B cell (primary cell): Measurements from ENCODE around the gene PLXNA1. TPM values are rescaled to one million over a fixed set of nuclear protein-coding genes. Genes with fewer than 3 reads are reported as not detected.

ENCODE experiments used
- ATAC-seq: fragments of 200-7000 bp; cut with Tn5 transposase; one replicate; pipeline ENCODE4 v1.10.0; 2021; ENCODE audit warnings: low read depth, mild to moderate bottlenecking, moderate number of reproducible peaks, moderate library complexity
- CTCF ChIA-PET: fragments of 350-600 bp; sonication (Branson Sonifier 250); formaldehyde crosslinking; loops from one replicate; lab custom pipeline; 2021; ENCODE audit warnings: antibody characterized with exemption, inconsistent platforms; lab: Charles Lee
- POLR2A ChIA-PET: fragments of 350-600 bp; sonication (Branson Sonifier 250); formaldehyde crosslinking; loops from one replicate; lab custom pipeline; 2021; ENCODE audit warnings: antibody characterized with exemption; lab: Charles Lee
- DNase-seq: peaks from one replicate; pipeline ENCODE4 v3.0.0; 2013
- H2AFZ ChIP-seq: 2 replicates; pipeline ENCODE4 v1.6.1; 2012; ENCODE audit warnings: mild to moderate bottlenecking, low read depth, low read length; ENCODE audit not compliant: insufficient read depth, poor library complexity, severe bottlenecking
- H3K27ac ChIP-seq, 2 donors: 1 replicate in 1 of 2; 2 replicates in 1 of 2; pipeline ENCODE4 v1.5.1; 2012 to 2013; ENCODE audit warnings: low read length in 2 of 2, mild to moderate bottlenecking in 2 of 2, moderate library complexity in 1 of 2
- H3K27me3 ChIP-seq, 4 experiments: fragments of 200-600 bp in 1 of 4; sonication (generic) in 1 of 4; replicated peaks in 1 of 4; 1 replicate in 2 of 4; 2 replicates in 2 of 4; pipeline versions ENCODE4 v1.6.1 to v1.7.0; 2013 to 2016; ENCODE audit warnings: low read length in 3 of 4, mild to moderate bottlenecking in 2 of 4, mixed read lengths in 1 of 4, moderate library complexity in 1 of 4; ENCODE audit not compliant: insufficient read depth in 4 of 4, control insufficient read depth in 3 of 4; ENCODE audit errors: control extremely low read depth in 1 of 4
- H3K36me3 ChIP-seq, 2 experiments: replicated peaks in 1 of 2; 1 replicate in 1 of 2; 2 replicates in 1 of 2; pipeline versions ENCODE4 v1.6.1 to v1.7.1; 2013; ENCODE audit warnings: low read length in 1 of 2; ENCODE audit not compliant: insufficient read depth in 2 of 2, control insufficient read depth in 1 of 2; ENCODE audit errors: control extremely low read depth in 1 of 2, extremely low read depth in 1 of 2
- H3K4me1 ChIP-seq, 2 donors: fragments of 200-600 bp in 1 of 2; sonication (generic) in 1 of 2; 1 replicate in 1 of 2; 2 replicates in 1 of 2; pipeline versions ENCODE4 v1.5.1 to v1.6.1; 2013 to 2017; ENCODE audit warnings: low read length in 2 of 2; ENCODE audit not compliant: control insufficient read depth in 2 of 2, insufficient read depth in 2 of 2
- H3K4me2 ChIP-seq: replicated peaks from 2 replicates; pipeline ENCODE3; 2012; ENCODE audit warnings: mild to moderate bottlenecking, low read depth, low read length; ENCODE audit not compliant: poor library complexity, severe bottlenecking
- H3K4me3 ChIP-seq, 5 experiments: fragments of 200-600 bp in 1 of 5; sonication (generic) in 1 of 5; 1 replicate in 3 of 5; 2 replicates in 2 of 5; pipeline versions ENCODE4 v1.5.1 to v1.7.0; 2011 to 2016; ENCODE audit warnings: low read length in 4 of 5, mild to moderate bottlenecking in 4 of 5, low read depth in 2 of 5, control low read depth in 1 of 5, moderate library complexity in 1 of 5; ENCODE audit not compliant: insufficient read depth in 1 of 5; ENCODE audit errors: control extremely low read depth in 1 of 5, extremely low read depth in 1 of 5
- H3K79me2 ChIP-seq: fragments of 200-600 bp; sonication (generic); one replicate; pipeline ENCODE4 v1.6.0; 2016; ENCODE audit warnings: low read length; ENCODE audit not compliant: control insufficient read depth, insufficient read depth
- H3K9ac ChIP-seq: fragments of 200-600 bp; sonication (generic); 2 replicates; pipeline ENCODE4 v1.6.1; 2017; ENCODE audit warnings: mild to moderate bottlenecking, low read length, moderate library complexity
- H3K9me3 ChIP-seq, 3 donors: one replicate each; pipeline versions ENCODE4 v1.6.1 to v1.7.1; 2013; ENCODE audit warnings: low read length in 2 of 3; ENCODE audit not compliant: control insufficient read depth in 2 of 3, insufficient read depth in 1 of 3; ENCODE audit errors: control extremely low read depth in 1 of 3
- H4K20me1 ChIP-seq: 2 replicates; pipeline ENCODE4 v1.6.0; 2012; ENCODE audit warnings: mild to moderate bottlenecking, low read length; ENCODE audit not compliant: insufficient read depth, control insufficient read depth, poor library complexity, severe bottlenecking
- H3K27ac Mint-ChIP-seq: one replicate; pipeline ENCODE4 v1.8.0; 2021; ENCODE audit warnings: mixed read lengths
- H3K27me3 Mint-ChIP-seq: one replicate; pipeline ENCODE4 v1.8.0; 2021; ENCODE audit warnings: mixed read lengths
- H3K4me1 Mint-ChIP-seq: one replicate; pipeline ENCODE4 v1.8.0; 2021; ENCODE audit warnings: mixed read lengths
- H3K4me3 Mint-ChIP-seq: one replicate; pipeline ENCODE4 v1.8.0; 2021; ENCODE audit warnings: mixed read lengths
- H3K9me3 Mint-ChIP-seq: one replicate; pipeline ENCODE4 v1.8.0; 2022; ENCODE audit warnings: mixed read lengths; ENCODE audit not compliant: insufficient read depth
- CTCF ChIP-seq: fragments of 200-600 bp; IDR thresholded peaks from one replicate; pipeline ENCODE4 v1.8.0; 2022; ENCODE audit warnings: antibody characterized with exemption, mild to moderate bottlenecking
- EZH2 ChIP-seq: IDR thresholded peaks from 2 replicates; pipeline ENCODE4 v1.6.1; 2012; ENCODE audit warnings: borderline replicate concordance, low read depth, mild to moderate bottlenecking, moderate library complexity, low read length; ENCODE audit not compliant: insufficient read depth, poor library complexity, severe bottlenecking
- WGBS: methylation state at CpG from one replicate; pipeline ENCODE4 v1.1.5; 2013; ENCODE audit warnings: missing lambda C conversion rate; ENCODE audit not compliant: insufficient coverage; 5-methylcytosine and 5-hydroxymethylcytosine counted together
- intact Hi-C: fragments of 100-400 bp; cut with micrococcal nuclease; formaldehyde crosslinking; loops from one replicate; pipeline ENCODE4 v1.10.0; 2022
- polyA plus RNA-seq: library from polyadenylated mRNA; depleted of rRNA; stranded (reverse); fragments of >200 nt; gene quantifications from 2 replicates; pipeline ENCODE4 v1.2.3, GENCODE V29; 2012
- total RNA-seq, 2 donors: library from RNA; stranded (reverse); fragments of 120-200 nt in 1 of 2; gene quantifications; 1 replicate in 1 of 2; 2 replicates in 1 of 2; pipeline versions ENCODE4 v1.2.3 to v1.2.4, GENCODE V29; 2013 to 2022

The PLXNA1 gene
- total and polyA plus RNA-seq, 2 donors (not counting 1 experiment from before 2014, with no cell fraction given), result 6.7 to 22.3 TPM

GRCh38 chr3:127004641-127005397 lies 21.9 kb downstream of the PLXNA1 start:
- CTCF ChIA-PET, result interaction anchor here (0.9 kb wide), 1 partner anchor 9 kb away, joined by 3 read pairs; no protein-coding TSS in a partner anchor
- WGBS, result 97% methylated on average over 32 of the region's 32 CpGs
- Histone ChIP-seq H3K27me3 (no peaks in the 10 kb centered on the region), H3K4me3 (no peak overlapping the region), H3K4me2 (no peak overlapping the region), H3K9me3 (no peaks in the 10 kb centered on the region), H3K9ac (no peak overlapping the region), H4K20me1 (no peaks in the 10 kb centered on the region), H3K4me1 (no peaks in the 10 kb centered on the region), H3K36me3 (no peaks in the 10 kb centered on the region), H3K27ac (no peak overlapping the region), H2AFZ (no peak overlapping the region), H3K79me2 (no peaks in the 10 kb centered on the region)
- TF ChIP-seq CTCF (no peak), EZH2 (no peak)
- Mint-ChIP-seq H3K27ac (no peak overlapping the region), H3K4me1 (no peaks in the 10 kb centered on the region), H3K9me3 (no peaks in the 10 kb centered on the region), H3K27me3 (no peaks in the 10 kb centered on the region), H3K4me3 (no peak overlapping the region)
- DNase-seq (no peak), ATAC-seq (no peak)
- intact Hi-C loops, result no loop called here
- POLR2A ChIA-PET, result no interaction called here

- no peak overlapping the region for H3K4me3 Mint-ChIP-seq
- Histone ChIP-seq H3K4me1 (no peaks in the 10 kb centered on the region), H3K9me3 (no peaks in the 10 kb centered on the region), H2AFZ (no peak overlapping the region), H3K4me2 (no peak overlapping the region), H3K36me3 (no peaks in the 10 kb centered on the region), H4K20me1 (no peaks in the 10 kb centered on the region), H3K27ac (no peak overlapping the region), H3K9ac (no peak overlapping the region), H3K4me3 (no peak overlapping the region), H3K79me2 (no peaks in the 10 kb centered on the region), H3K27me3 (no peaks in the 10 kb centered on the region)
- ATAC-seq (no peak), DNase-seq (no peak)
- ChIA-PET POLR2A (no interaction called here), CTCF (no interaction called here)
- H3K27ac Mint-ChIP-seq, result no peak overlapping the region
- H3K27me3 Mint-ChIP-seq, result no peaks in the 10 kb centered on the region
- no peaks in the 10 kb centered on the region for H3K4me1 Mint-ChIP-seq
- TF ChIP-seq CTCF (no peak), EZH2 (no peak)
- H3K9me3 Mint-ChIP-seq, result no peaks in the 10 kb centered on the region
- WGBS, result 95% methylated on average over 17 of the region's 17 CpGs
- intact Hi-C loops, result no loop called here
Observed at GRCh38 chr3:127005864-127006500, 23.1 kb downstream of the PLXNA1 start.
